ENCODE data around the gene GCSAML.

The GCSAML gene

GRCh38 chr1:247548092-247548491 lies 842 bp upstream of the GCSAML start:
- TF ChIP-seq GATA2 (IDR thresholded peaks at IDR 0.05; ENCODE audit: low read depth, low read length): no peak
- TF ChIP-seq GATA3 (IDR thresholded peaks at IDR 0.05; ENCODE audit: low read depth, low read length): no peak

DNA sequence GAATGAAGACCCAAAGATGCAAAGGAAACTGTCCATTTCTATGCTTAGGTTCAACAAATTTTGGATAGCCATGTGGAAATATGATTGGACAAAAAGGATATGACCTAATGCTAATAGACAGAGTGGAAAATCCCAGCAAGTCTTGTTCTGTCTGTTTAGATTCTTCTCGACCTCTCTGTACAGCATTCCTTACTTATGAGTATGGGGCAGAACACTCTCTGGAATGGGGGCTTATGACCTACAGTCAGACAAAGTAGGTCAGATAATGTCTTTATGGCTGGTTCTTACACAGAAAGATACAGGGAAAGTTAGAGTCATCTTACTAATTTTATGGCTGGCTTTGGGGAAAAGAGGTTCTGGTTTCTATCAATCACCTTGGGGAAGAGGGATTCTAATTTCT lies 2.8 kb downstream of the GCSAML start:
- TF ChIP-seq GATA3 (IDR thresholded peaks at IDR 0.05; ENCODE audit: low read depth, low read length) (no peak), GATA2 (IDR thresholded peaks at IDR 0.05; ENCODE audit: low read depth, low read length) (no peak)

DNA sequence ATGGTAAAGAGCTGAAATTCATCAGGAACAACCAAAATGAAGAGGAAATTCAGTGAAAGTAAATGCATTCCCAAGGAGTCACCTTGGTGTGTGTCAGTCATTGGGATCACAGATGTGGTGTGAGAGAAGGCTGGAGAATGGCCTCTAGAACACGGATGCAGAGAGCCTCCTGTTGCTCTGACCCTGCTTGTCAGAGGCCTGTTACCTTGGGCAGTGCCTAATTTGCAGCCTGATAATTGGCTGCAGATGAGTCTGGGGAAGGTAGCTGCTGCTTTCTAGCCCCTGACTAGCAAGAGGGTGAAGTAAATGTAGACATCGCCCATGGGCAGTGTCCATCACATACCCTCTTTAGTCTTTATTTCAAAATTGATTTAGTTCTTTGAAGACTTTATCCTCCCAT lies 3.3 kb downstream of the GCSAML start:
- TF ChIP-seq GATA2 (IDR thresholded peaks at IDR 0.05; ENCODE audit: low read depth, low read length): no peak
- no peak for TF ChIP-seq GATA3 (IDR thresholded peaks at IDR 0.05; ENCODE audit: low read depth, low read length)

- TF ChIP-seq GATA3 (IDR thresholded peaks at IDR 0.05; ENCODE audit: low read depth, low read length) (no peak), GATA2 (IDR thresholded peaks at IDR 0.05; ENCODE audit: low read depth, low read length) (no peak)
Measured at GRCh38 chr1:247557926-247558674, 9.2 kb downstream of the GCSAML start.

DNA sequence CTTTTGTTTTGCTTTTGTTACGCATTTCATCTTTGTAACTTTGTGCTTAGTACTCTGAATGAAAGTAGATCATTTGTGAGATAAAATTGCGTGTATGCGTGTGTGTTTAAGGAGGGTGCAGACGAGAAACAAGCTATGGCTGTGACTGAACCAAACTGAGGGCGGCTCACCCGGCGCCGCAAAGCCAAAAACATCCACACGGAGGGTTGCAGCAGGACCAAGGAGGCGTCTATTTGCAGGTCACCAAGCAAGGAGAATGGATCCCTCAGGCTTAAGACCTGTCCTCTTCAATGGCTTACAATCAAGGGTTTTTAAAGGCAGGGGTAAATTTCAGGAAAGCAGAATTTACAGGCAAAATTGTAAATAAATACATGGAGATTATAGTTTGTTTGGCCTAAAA lies 12.8 kb downstream of the GCSAML start:
- no peak for TF ChIP-seq GATA2 (IDR thresholded peaks at IDR 0.05; ENCODE audit: low read depth, low read length)
- no peak for TF ChIP-seq GATA3 (IDR thresholded peaks at IDR 0.05; ENCODE audit: low read depth, low read length)

DNA sequence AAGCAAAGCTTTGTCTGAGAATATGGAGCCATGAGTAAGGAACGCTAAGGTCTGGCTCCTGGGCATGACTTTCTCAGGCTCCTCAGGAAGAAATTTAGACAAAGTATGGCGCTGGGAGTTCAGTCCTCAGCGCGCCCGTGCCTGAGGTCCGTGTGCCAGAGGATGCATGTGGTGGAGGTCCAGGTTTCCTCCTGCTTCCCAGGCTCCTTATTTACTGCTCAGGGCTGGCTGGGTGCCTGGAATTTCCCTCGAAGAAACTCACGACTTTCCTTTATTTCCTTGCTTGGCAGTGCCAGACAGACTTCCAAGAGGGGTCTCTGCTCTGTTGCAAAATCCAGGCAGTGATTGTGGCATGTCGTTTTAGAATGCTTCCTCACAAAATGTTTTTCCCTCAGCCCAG lies 13.3 kb downstream of the GCSAML start:
- TF ChIP-seq GATA3 (IDR thresholded peaks at IDR 0.05; ENCODE audit: low read depth, low read length): no peak
- TF ChIP-seq GATA2 (IDR thresholded peaks at IDR 0.05; ENCODE audit: low read depth, low read length): no peak

- no peak for TF ChIP-seq GATA2 (IDR thresholded peaks at IDR 0.05; ENCODE audit: low read depth, low read length)
- no peak for TF ChIP-seq GATA3 (IDR thresholded peaks at IDR 0.05; ENCODE audit: low read depth, low read length)
Measured at GRCh38 chr1:247574236-247574635, 25.3 kb downstream of the GCSAML start.

GRCh38 chr1:247574664-247575063 lies 25.7 kb downstream of the GCSAML start:
- TF ChIP-seq GATA3 (IDR thresholded peaks at IDR 0.05; ENCODE audit: low read depth, low read length): no peak
- TF ChIP-seq GATA2 (IDR thresholded peaks at IDR 0.05; ENCODE audit: low read depth, low read length): no peak

- TF ChIP-seq GATA2 (IDR thresholded peaks at IDR 0.05; ENCODE audit: low read depth, low read length): no peak
- no peak for TF ChIP-seq GATA3 (IDR thresholded peaks at IDR 0.05; ENCODE audit: low read depth, low read length)
Measured at GRCh38 chr1:247576514-247576913, 27.6 kb downstream of the GCSAML start.

DNA sequence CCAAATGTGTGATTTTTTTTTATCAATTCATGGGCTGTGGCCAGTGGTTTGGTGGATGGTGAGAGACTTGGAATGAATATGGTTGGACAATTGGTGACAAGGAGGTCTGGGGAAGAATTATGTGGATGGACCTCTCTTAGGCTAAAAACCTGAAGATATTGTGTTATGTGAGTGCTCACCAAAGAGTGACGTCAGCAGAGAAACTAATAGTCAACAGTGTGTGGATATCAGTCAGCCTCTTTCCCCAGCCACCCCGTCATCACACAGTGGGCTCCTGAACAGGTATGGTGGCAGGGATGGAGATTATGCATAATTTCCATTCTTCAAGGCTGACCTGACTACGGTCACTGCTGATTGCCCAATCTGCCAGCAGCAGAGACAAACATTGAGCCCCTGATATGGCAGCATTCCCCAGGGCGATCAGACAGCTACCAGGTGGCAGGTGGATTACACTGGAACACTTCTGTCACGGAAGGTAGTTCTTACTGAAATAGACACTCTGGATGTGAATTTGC lies 30.1 kb downstream of the GCSAML start:
- no peak for TF ChIP-seq GATA2 (IDR thresholded peaks at IDR 0.05; ENCODE audit: low read depth, low read length)
- TF ChIP-seq GATA3 (IDR thresholded peaks at IDR 0.05; ENCODE audit: low read depth, low read length): no peak

- TF ChIP-seq GATA2 (IDR thresholded peaks at IDR 0.05; ENCODE audit: low read depth, low read length): no peak
Measured at GRCh38 chr1:247588060-247588459, 39.1 kb downstream of the GCSAML start, which contains the start of gene OR2G2. OR2G2 (plus strand) TSS chr1:247588360; CDS start chr1:247588360, 0 bp downstream.

GRCh38 chr1:247605286-247605685 lies 56.4 kb downstream of the GCSAML start, which contains the start of gene OR2G3:
OR2G3 (plus strand) TSS chr1:247605586; CDS start chr1:247605586, 0 bp downstream.
- TF ChIP-seq GATA3 (IDR thresholded peaks at IDR 0.05; ENCODE audit: low read depth, low read length) (no peak), GATA2 (IDR thresholded peaks at IDR 0.05; ENCODE audit: low read depth, low read length) (no peak)

- TF ChIP-seq GATA2 (IDR thresholded peaks at IDR 0.05; ENCODE audit: low read depth, low read length) (no peak), GATA3 (IDR thresholded peaks at IDR 0.05; ENCODE audit: low read depth, low read length) (no peak)
Measured at GRCh38 chr1:247613405-247613804, 64.5 kb downstream of the GCSAML start.

- no peak for TF ChIP-seq GATA3 (IDR thresholded peaks at IDR 0.05; ENCODE audit: low read depth, low read length)
- TF ChIP-seq GATA2 (IDR thresholded peaks at IDR 0.05; ENCODE audit: low read depth, low read length): no peak
Measured at GRCh38 chr1:247614625-247615024, 65.7 kb downstream of the GCSAML start.
